ENCODE measurements around the gene OVCH2.
"Not testable (repeated sequence)": the region's sequence is repeated elsewhere in the genome, so short reads cannot be mapped to it uniquely, and the experiment has no call there.

OVCH2 gene

GRCh38 chr11:7671347-7672215, 34.7 kb downstream of the OVCH2 start:
- no peak for FAIRE-seq

DNA sequence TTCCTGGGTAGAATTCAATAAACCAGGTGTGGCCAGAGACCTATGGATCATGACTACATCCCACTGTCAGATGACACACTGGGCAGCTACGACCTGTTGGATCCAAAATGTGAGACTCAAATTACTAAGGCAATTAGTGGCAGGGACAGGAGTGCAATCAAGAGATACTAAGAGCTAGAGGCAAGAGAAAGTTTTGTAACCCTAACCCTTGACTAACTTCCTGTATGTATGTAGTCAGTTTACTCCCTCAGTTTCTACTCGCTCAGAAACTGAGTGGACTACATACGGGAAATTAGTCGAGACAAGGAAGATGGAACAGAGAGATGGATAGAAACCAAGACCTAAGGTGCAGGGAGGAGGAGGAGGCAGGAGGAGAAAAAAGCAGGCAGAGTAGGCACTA, 35.6 kb downstream of the OVCH2 start:
- no peak for FAIRE-seq

GRCh38 chr11:7668911-7669310, 37.4 kb downstream of the OVCH2 start:
- no peak for FAIRE-seq

- FAIRE-seq, result no peak
Observed at GRCh38 chr11:7668464-7668863, 37.8 kb downstream of the OVCH2 start.

DNA sequence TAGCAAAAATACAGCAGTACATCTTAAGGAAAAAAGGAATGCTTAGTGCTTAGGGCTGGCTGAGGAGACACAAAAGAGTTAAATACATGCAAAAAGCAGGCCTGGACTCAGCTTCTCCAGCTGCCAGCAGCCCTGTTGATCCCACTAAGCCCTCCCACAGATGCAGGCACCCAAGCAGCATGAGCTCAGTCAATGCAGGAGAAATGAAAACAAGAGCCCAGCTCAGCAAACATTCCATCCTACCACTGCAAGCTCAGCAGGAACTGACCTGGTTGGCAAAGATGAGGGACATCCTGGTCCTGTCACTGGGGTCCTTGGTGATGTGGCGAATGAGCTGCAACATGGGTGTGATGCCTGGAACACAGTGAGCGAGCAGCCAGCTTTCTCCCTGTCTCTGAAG, 38.8 kb downstream of the OVCH2 start:
- FAIRE-seq, result no peak

GRCh38 chr11:7666292-7666866, 39.9 kb downstream of the OVCH2 start:
- no peak for FAIRE-seq

DNA sequence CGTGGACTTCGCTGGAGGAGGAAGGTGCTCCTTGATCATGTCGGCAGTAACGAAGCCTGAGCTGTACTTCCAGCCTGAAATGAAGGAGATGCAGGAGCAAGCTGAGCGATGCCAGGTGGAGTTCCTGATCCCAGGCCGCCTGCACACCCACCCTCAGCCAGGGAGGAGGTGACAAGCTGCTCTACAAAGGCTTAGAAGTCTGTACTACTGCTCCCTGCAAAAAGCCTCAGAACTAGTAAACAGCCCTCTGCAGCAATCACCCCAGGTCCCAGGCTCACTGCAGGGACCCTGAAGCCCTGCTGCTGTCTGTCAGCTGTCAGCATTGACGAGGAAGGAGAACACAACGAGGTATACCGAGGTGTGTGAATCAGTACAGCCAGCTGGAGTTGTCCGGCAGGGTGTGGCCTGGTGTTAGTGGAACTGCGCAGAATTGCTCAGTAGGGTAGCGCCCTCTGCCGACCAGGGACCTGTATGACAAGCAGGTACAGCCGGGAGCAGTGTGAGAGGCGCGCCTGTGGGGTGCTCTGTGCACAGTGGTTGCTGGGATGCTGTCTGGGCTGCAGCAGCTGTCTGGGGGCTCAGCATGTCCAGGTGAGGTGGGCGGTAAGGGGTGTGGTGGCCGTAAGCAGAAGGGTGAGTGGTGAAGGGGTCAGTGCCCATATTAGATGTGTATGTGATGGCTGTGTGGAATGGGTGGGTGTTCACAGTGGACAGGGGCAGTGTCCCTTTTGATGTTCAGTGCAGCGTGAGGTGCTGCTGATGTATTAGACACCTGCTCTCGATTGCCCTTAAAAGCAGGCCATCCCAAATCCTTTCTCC, 40.6 kb downstream of the OVCH2 start:
- no peak for FAIRE-seq

- FAIRE-seq, result no peak
Observed at GRCh38 chr11:7664867-7665266, 41.4 kb downstream of the OVCH2 start.

- FAIRE-seq, result not testable (repeated sequence)
Observed at GRCh38 chr11:7663531-7663930, 42.7 kb downstream of the OVCH2 start.

DNA sequence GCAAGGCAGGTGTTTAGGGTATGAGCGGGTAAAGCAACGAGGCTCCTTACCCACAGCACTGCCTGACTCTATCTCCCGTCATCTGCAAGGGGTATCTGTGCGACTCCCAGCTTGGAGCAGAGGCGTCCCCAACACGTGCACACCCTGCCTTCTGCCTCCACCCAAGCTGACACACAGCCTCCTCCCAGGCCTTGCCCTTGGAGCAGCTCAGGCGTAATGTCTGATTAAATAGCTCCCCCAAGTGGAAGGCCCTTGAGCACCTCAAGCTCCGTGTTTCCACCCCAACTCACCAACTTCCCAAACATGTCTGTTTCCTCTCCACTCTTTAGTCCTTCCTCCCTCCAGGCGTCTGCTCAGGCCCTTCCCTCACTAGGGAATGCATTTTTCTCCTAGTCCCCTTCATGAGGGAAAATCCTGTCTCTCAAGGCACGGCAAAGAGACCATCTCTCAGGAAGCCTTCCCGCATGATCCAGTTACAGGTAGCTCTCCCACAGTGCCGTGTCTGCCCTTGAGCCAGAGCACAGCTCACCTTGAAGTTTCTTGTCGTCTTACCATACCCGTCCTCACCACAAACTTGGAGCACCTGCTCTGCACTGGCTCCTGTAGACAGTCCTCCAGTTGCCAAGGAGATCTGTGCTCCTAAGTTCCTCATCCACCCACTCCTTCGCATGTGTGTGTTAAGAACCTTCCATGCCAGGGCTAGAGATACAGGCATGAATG, 48.8 kb downstream of the OVCH2 start:
- no peak for FAIRE-seq

GRCh38 chr11:7656704-7657103, 49.6 kb downstream of the OVCH2 start:
- no peak for FAIRE-seq

DNA sequence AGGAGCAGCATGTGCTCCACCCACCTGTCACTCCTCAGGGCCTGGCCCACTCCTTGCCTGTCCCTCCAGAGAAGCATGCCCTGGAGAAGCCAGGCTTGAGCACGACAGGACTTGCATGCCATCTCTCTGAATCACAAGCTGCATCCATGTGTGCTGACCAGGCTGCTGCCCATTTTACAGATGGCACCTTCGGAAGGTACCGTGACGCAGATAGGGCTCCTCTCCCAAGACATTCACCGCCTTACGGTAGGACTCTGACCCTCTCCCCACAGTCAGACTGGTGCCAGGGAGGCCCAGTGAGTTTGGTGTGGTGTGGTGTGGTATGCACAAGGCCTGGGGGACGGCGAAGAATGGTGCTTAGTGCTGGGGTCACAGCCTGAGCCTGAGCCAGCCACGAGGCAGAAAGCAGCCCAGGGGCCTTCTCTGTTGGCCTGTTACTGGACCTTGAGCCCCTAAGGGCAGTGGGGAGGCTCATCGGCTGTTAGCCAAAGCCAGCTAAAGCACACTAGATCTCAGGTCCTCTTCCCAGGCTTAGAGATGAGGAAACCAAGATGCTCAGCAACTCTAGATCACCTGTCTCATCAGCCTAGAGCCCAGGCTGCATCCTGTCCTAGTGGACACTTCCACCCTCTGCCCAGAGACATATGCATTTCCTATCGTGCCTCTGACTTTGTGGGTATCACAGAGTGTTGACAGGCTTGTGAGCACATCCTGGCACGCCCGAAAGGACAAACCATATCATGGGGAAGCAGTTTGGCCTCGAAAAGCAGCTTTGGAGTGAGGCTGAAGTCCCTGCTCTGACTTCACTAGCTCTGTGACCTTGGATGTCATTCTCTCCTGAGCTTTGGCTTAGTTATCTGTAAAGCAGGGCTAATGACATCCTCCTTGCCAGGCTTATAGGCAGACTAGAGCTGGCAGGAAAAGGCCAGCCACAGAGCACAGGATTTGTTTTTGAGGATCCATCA, 50.7 kb downstream of the OVCH2 start:
- no peak for FAIRE-seq

GRCh38 chr11:7654195-7654705, 52.0 kb downstream of the OVCH2 start:
- no peak for FAIRE-seq

DNA sequence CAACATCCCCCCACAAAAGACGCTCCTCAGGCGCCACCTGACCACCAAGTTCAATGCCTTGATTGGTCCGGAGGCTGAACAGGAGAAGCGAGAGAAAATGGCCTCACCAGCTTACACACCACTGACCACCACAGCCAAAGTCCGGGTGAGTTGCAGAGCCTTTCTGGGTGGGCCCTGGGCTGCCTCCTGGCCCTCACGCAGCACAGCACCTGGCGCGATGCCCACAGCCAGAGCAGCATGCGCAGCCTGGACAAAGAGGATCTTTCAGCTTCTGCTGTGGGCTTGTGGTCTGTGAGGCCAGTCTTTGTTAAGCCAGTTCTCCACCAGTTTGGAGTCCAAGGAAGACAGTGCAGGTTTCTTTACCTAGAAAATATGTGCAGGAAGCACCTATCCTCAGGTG, 54.6 kb downstream of the OVCH2 start:
- no peak for FAIRE-seq

GRCh38 chr11:7651140-7651551, 55.1 kb downstream of the OVCH2 start:
- FAIRE-seq, result no peak

- FAIRE-seq, result no peak
Observed at GRCh38 chr11:7648264-7648663, 58.0 kb downstream of the OVCH2 start.

- FAIRE-seq, result no peak
Observed at GRCh38 chr11:7646866-7647265, 59.4 kb downstream of the OVCH2 start.

DNA sequence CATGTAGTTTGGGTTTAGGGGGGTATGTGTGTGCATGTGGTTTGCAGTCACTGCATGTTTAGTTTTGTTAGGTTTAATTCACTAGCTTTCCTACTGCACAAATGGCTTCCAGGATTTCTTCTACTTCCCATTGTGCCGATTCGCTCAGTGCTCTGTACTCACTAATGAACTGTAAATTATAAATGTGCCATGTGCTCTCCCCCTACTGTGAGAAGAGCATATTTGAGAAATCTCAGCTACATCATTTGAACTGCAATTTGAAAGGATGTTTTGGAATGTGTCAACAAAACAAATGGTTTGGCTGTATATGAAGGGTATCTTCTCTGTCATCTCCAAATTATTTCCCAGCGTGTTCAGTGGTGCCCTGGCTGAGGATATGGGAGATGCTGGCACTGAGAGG, 61.1 kb downstream of the OVCH2 start:
- FAIRE-seq, result no peak

DNA sequence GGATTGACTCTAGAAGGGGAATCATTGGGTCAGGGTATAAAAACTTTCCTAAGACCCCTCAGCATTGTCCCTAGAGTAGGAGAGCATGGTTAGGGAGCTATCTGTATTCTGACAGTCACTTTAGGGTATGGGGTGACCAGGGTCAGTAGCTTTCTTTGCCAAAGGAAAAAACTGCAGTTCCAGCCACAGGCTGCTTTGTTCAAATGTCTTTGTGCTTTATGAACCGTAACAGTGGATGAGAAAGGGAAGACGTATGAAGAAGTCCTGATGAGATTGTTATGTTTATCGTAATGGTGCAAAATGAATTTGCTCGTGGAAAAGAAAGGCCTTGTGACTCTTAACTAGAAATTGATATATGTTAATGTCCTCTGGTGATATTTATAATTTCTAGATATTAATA, 63.0 kb downstream of the OVCH2 start:
- FAIRE-seq, result no peak

GRCh38 chr11:7642747-7643146, 63.5 kb downstream of the OVCH2 start:
- no peak for FAIRE-seq

DNA sequence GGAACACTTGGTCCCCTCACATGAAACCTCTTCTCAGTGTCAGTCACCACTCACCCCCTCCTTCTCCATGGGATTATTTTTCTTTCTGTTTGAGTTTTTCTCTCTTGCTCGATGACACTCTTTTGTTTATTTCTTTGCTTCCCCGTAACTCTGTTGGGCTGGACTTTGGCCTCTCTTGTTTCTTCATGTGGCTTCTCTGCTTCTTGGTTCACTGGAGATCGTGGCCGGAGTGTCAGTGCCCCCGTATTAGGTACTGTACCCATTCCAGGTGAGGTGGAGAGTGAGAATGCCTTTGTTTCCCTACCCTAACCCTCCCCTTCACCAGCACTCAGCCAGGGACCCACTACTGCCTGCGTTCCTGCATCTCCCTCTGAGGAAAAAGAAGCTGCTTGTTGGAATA, 65.5 kb downstream of the OVCH2 start:
- no peak for FAIRE-seq

GRCh38 chr11:7639643-7640025, 66.6 kb downstream of the OVCH2 start:
- no peak for FAIRE-seq

Measured in A204.1 (cell line).